Karpas-422 (cell line): ENCODE results near the gene ADORA2A. TPM values are rescaled to one million over a fixed set of nuclear protein-coding genes. Genes with fewer than 3 reads are reported as not detected.

Experiments used
- DNase-seq: peaks from one replicate; pipeline ENCODE4 v3.0.0-alpha.2; 2015
- H2AFZ ChIP-seq: fragments of 200-600 bp; sonication (generic); 2 replicates; pipeline ENCODE4 v1.6.1; 2014; ENCODE audit warnings: antibody characterized with exemption, low read length, mixed read lengths
- H3K27ac ChIP-seq: fragments of 200-600 bp; sonication (generic); 2 replicates; pipeline ENCODE4 v1.5.1; 2014; ENCODE audit warnings: mild to moderate bottlenecking, low read length, moderate library complexity
- H3K27me3 ChIP-seq: fragments of 200-600 bp; sonication (generic); 2 replicates; pipeline ENCODE4 v1.6.1; 2014; ENCODE audit warnings: low read length, mixed read lengths
- H3K36me3 ChIP-seq: fragments of 200-600 bp; sonication (generic); 2 replicates; pipeline ENCODE4 v1.6.1; 2014; ENCODE audit warnings: low read length, mixed read lengths; ENCODE audit not compliant: insufficient read depth
- H3K4me1 ChIP-seq: fragments of 200-600 bp; sonication (generic); 2 replicates; pipeline ENCODE4 v1.6.1; 2014; ENCODE audit warnings: mild to moderate bottlenecking, low read length, mixed read lengths
- H3K4me2 ChIP-seq: fragments of 200-600 bp; sonication (generic); 2 replicates; pipeline ENCODE4 v1.6.1; 2014; ENCODE audit warnings: low read length, low read depth, mild to moderate bottlenecking; ENCODE audit not compliant: poor library complexity, severe bottlenecking
- H3K4me3 ChIP-seq: fragments of 200-600 bp; sonication (generic); 2 replicates; pipeline ENCODE4 v1.5.1; 2014; ENCODE audit warnings: mild to moderate bottlenecking, antibody characterized with exemption, low read length, mixed read lengths
- H3K79me2 ChIP-seq: fragments of 200-600 bp; sonication (generic); 2 replicates; pipeline ENCODE4 v1.6.1; 2014; ENCODE audit warnings: mild to moderate bottlenecking, low read length, mixed read lengths
- H3K9ac ChIP-seq: fragments of 200-600 bp; sonication (generic); 2 replicates; pipeline ENCODE4 v1.6.0; 2014; ENCODE audit warnings: low read length
- H3K9me2 ChIP-seq: fragments of 200-600 bp; sonication (generic), shearing (Covaris generic); replicated peaks from 2 replicates; pipeline ENCODE4 v1.6.0; 2014; ENCODE audit warnings: mild to moderate bottlenecking, low read length, moderate library complexity; ENCODE audit not compliant: insufficient read depth
- H3K9me3 ChIP-seq: fragments of 300-700, 200-600 bp; sonication (generic); 2 replicates; pipeline ENCODE4 v1.6.1; 2014; ENCODE audit warnings: low read length, mixed read lengths
- H4K20me1 ChIP-seq: fragments of 200-600 bp; sonication (generic); 2 replicates; pipeline ENCODE4 v1.6.1; 2014; ENCODE audit warnings: mild to moderate bottlenecking, antibody characterized with exemption, low read length, low read depth; ENCODE audit not compliant: insufficient read depth
- total RNA-seq: library from RNA; depleted of rRNA; stranded (reverse); fragments of >200 nt; shearing (Covaris generic); gene quantifications from 2 replicates; pipeline ENCODE4 v1.2.3, GENCODE V29; 2014; ENCODE audit warnings: low replicate concordance

The ADORA2A gene
- total RNA-seq, 1 experiment from 2014 or later: 65.9 TPM

DNA sequence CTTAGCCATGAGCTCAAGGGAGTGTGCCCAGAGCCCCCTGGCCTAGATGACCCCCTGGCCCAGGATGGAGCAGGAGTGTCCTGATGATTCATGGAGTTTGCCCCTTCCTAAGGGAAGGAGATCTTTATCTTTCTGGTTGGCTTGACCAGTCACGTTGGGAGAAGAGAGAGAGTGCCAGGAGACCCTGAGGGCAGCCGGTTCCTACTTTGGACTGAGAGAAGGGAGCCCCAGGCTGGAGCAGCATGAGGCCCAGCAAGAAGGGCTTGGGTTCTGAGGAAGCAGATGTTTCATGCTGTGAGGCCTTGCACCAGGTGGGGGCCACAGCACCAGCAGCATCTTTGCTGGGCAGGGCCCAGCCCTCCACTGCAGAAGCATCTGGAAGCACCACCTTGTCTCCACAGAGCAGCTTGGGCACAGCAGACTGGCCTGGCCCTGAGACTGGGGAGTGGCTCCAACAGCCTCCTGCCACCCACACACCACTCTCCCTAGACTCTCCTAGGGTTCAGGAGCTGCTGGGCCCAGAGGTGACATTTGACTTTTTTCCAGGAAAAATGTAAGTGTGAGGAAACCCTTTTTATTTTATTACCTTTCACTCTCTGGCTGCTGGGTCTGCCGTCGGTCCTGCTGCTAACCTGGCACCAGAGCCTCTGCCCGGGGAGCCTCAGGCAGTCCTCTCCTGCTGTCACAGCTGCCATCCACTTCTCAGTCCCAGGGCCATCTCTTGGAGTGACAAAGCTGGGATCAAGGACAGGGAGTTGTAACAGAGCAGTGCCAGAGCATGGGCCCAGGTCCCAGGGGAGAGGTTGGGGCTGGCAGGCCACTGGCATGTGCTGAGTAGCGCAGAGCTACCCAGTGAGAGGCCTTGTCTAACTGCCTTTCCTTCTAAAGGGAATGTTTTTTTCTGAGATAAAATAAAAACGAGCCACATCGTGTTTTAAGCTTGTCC is 14.3 kb downstream of the ADORA2A start:
- no peaks in the 10 kb centered on the region for H4K20me1 ChIP-seq
- H2AFZ ChIP-seq: no peak overlapping the region
- peaks cover 44% of the 10 kb centered on the region for H3K36me3 ChIP-seq
- H3K4me2 ChIP-seq: no peak overlapping the region
- peaks cover 31% of the 10 kb centered on the region for H3K4me1 ChIP-seq
- H3K79me2 ChIP-seq: peaks cover 20% of the 10 kb centered on the region
- no peaks in the 10 kb centered on the region for H3K9me2 ChIP-seq
- no peaks in the 10 kb centered on the region for H3K9me3 ChIP-seq
- no peak overlapping the region for H3K4me3 ChIP-seq
- peak overlapping the region; percentile 49; the same call in 1 of the 2 replicates for H3K27ac ChIP-seq
- DNase-seq: no peak
- H3K27me3 ChIP-seq: no peaks in the 10 kb centered on the region
- H3K9ac ChIP-seq: 0 out of 2 replicates have a peak overlapping the region, but pooled peaks have one; percentile 18

DNA sequence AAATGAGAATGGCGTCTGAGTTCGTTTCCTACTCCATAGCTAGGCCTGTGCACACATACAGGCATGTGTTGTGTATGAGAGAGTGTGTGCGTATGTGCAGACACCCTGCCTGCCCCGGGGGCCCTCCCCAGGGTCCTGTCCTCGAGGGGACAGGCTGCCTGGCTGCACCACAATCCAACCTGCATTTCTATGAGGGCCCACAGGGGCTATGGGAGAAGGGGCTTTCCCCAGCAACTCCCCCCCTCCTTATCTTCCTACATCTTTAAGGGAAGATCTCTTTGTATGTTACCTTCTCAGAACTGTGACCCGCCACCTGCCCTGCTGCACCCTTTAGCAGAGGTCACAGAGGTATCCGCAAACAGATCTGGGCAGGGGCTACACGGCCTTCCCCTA is 14.9 kb downstream of the ADORA2A start:
- H2AFZ ChIP-seq: no peak overlapping the region
- H3K36me3 ChIP-seq: peaks cover 44% of the 10 kb centered on the region
- no peak overlapping the region for H3K27ac ChIP-seq
- H4K20me1 ChIP-seq: no peaks in the 10 kb centered on the region
- no peaks in the 10 kb centered on the region for H3K27me3 ChIP-seq
- no peak for DNase-seq
- no peak overlapping the region for H3K4me2 ChIP-seq
- H3K9ac ChIP-seq: no peak overlapping the region
- no peak overlapping the region for H3K4me3 ChIP-seq
- H3K4me1 ChIP-seq: peaks cover 25% of the 10 kb centered on the region
- H3K79me2 ChIP-seq: peaks cover 14% of the 10 kb centered on the region
- no peaks in the 10 kb centered on the region for H3K9me2 ChIP-seq
- no peaks in the 10 kb centered on the region for H3K9me3 ChIP-seq

DNA sequence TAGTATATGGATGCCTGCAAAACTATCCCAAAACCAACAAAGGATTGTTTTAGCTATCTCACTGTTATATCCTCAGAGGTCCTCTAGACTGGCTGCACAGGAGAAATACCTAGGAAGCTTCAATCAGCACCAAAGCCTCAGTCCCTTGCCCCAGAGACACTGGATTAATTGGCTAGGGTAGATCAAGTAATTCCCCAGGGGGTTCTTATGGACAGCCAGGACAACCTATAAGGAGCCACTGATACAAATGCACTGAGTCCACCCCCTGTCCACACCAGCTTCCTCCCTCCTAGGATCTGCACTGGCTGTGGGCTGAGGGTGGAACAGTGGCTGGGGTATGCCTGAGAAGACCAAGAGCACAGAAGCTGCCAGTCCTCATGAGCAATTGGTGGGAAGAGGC is 16.3 kb downstream of the ADORA2A start:
- Histone ChIP-seq H3K9ac (no peak overlapping the region), H3K27me3 (no peaks in the 10 kb centered on the region), H3K4me3 (no peak overlapping the region), H3K27ac (peak overlapping the region; percentile 29; the same call in 1 of the 2 replicates), H4K20me1 (no peaks in the 10 kb centered on the region), H3K4me1 (peaks cover 11% of the 10 kb centered on the region), H3K79me2 (peaks cover 5% of the 10 kb centered on the region), H3K4me2 (no peak overlapping the region), H2AFZ (no peak overlapping the region), H3K9me3 (no peaks in the 10 kb centered on the region), H3K36me3 (peaks cover 37% of the 10 kb centered on the region), H3K9me2 (no peaks in the 10 kb centered on the region)
- DNase-seq: peak; percentile 38

DNA sequence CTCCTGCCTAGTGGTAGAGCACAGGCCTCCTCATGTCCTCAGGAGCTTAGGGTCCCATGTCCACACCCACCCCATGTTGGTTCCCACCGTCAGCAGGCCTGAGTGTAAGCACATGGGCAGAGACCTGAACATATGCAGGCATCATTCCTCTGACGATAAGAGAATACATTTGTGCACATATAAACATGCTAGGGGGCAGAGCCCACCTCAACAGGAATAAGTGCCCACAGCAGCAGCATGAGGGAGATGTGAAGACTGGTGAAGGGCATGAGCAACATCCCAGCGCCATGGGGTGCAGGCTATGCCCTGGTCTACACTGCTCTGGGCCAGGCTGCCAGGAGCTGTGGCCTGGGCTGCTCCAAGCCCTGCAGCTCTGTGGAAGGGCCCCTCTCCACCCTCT is 16.9 kb downstream of the ADORA2A start:
- no peaks in the 10 kb centered on the region for H4K20me1 ChIP-seq
- peaks cover 10% of the 10 kb centered on the region for H3K4me1 ChIP-seq
- no peak overlapping the region for H3K9ac ChIP-seq
- H3K36me3 ChIP-seq: peaks cover 36% of the 10 kb centered on the region
- peaks cover 3% of the 10 kb centered on the region; the same call in 1 of the 2 replicates for H3K79me2 ChIP-seq
- no peaks in the 10 kb centered on the region for H3K9me3 ChIP-seq
- no peak overlapping the region for H3K27ac ChIP-seq
- H3K27me3 ChIP-seq: no peaks in the 10 kb centered on the region
- no peak overlapping the region for H3K4me2 ChIP-seq
- H3K9me2 ChIP-seq: no peaks in the 10 kb centered on the region
- H2AFZ ChIP-seq: no peak overlapping the region
- H3K4me3 ChIP-seq: no peak overlapping the region
- no peak for DNase-seq

DNA sequence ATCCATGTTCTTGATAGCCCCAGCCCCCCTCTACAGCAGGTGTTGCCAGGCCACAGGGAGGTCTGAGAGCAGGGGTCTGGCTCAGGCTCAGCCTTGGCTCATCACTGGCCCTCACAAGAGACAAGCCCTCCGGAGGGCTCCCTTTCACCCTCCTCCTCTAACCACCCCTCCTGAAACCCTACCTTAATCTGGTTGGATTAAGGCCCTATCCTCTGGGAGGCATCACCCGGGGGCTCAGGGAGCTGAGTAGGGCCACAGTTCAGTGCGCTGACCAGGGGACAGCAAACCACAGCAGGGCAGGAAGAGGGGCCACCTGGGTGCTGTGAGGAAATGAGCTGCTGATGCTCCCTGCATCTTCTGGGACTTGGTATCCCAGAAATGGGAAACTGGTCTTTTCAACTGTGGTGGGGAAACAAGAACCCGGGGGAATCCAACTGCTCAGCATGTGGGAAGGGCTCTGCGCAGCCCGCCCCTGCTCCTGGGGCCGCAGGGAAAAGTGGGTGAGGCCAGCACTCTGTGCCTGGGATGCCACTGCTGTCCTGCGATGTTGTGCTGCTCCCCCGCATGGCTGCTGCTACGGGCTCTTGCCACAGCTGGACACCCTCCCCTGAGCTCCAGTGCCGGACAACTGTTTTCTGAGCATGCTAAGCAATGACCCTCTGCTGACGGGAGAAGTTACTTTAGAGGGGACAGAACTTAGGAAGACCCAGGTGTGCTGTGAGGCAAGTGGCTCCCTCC is 17.5 kb downstream of the ADORA2A start:
- 0 out of 2 replicates have a peak overlapping the region, but pooled peaks have one; percentile 8 for H3K27ac ChIP-seq
- no peaks in the 10 kb centered on the region for H3K9me2 ChIP-seq
- no peaks in the 10 kb centered on the region for H3K27me3 ChIP-seq
- DNase-seq: peak; percentile 38
- H3K9ac ChIP-seq: no peak overlapping the region
- H3K9me3 ChIP-seq: no peaks in the 10 kb centered on the region
- H3K4me2 ChIP-seq: no peak overlapping the region
- H2AFZ ChIP-seq: no peak overlapping the region
- peaks cover 36% of the 10 kb centered on the region for H3K36me3 ChIP-seq
- H4K20me1 ChIP-seq: no peaks in the 10 kb centered on the region
- no peak overlapping the region for H3K4me3 ChIP-seq
- H3K4me1 ChIP-seq: peaks cover 10% of the 10 kb centered on the region
- H3K79me2 ChIP-seq: 0 out of 2 replicates have a peak, but pooled peaks cover 3% of the 10 kb centered on the region

DNA sequence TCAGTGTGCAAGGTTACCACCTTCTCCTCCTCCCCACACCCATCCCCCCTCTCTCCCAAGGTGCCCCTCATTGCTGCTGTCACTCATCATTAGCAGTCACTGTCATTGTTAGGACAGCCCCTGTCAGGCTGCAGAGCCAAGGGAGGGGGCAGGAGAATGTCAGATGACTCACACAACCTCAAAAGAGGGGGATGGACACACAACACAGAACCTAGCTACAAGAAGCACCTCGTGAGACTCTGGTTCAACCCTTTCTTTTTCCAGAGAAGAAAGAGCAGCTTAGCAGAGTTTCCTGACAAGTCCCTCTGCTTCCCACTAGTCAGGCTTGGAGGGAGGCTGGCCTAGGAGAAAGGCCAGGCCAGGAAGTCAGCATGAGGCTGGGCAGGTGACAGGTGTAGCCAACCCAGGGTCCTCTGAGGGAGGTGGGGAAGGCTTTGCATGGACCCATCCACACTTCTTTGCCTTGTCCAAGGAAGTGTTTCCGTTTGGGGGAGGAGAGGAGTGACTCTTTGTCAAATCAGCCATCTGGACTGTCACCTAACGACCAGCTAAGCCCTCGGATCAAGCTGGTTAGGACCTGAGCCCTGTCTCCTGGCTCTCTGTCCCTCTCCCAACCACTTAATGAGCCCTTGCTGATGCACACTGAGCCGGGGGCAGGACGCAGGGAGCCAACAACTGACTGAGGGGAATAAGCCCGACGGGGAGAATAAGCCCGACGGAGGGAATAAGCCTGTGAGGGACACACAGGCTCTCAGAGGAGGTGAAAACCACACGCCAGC is 18.3 kb downstream of the ADORA2A start:
- DNase-seq: no peak
- no peak overlapping the region for H3K4me2 ChIP-seq
- no peak overlapping the region for H2AFZ ChIP-seq
- H4K20me1 ChIP-seq: no peaks in the 10 kb centered on the region
- no peak overlapping the region for H3K4me3 ChIP-seq
- no peaks in the 10 kb centered on the region for H3K9me3 ChIP-seq
- H3K79me2 ChIP-seq: 0 out of 2 replicates have a peak, but pooled peaks cover 3% of the 10 kb centered on the region
- no peaks in the 10 kb centered on the region for H3K9me2 ChIP-seq
- 0 out of 2 replicates have a peak overlapping the region, but pooled peaks have one; percentile 8 for H3K27ac ChIP-seq
- peaks cover 13% of the 10 kb centered on the region for H3K4me1 ChIP-seq
- H3K36me3 ChIP-seq: peaks cover 32% of the 10 kb centered on the region
- no peak overlapping the region for H3K9ac ChIP-seq
- H3K27me3 ChIP-seq: no peaks in the 10 kb centered on the region

DNA sequence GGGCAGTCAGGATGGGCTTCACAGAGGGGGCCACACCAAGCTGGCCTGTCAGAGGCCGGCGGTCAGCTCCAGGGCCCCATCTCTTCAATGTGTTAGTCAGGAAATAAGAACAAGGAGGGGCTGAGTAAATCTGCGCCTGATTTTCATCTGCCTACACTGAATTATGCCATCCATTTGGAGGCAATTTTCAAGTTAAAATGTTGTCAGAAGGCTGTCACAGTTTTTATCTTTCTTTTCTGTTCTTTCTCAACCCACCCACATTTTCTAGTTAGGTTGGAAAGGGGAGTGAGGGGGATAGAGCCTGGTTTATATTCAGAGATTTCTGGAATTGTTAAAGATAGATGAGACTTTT is 18.8 kb downstream of the ADORA2A start:
- peaks cover 31% of the 10 kb centered on the region for H3K36me3 ChIP-seq
- no peak overlapping the region for H3K4me2 ChIP-seq
- H3K27me3 ChIP-seq: no peaks in the 10 kb centered on the region
- H3K4me1 ChIP-seq: peaks cover 9% of the 10 kb centered on the region
- no peak overlapping the region for H2AFZ ChIP-seq
- H4K20me1 ChIP-seq: no peaks in the 10 kb centered on the region
- H3K27ac ChIP-seq: no peak overlapping the region
- H3K4me3 ChIP-seq: no peak overlapping the region
- no peaks in the 10 kb centered on the region for H3K79me2 ChIP-seq
- H3K9ac ChIP-seq: no peak overlapping the region
- DNase-seq: no peak
- H3K9me3 ChIP-seq: peaks cover 3% of the 10 kb centered on the region
- no peaks in the 10 kb centered on the region for H3K9me2 ChIP-seq
